SKM-1 treated with dmso at 0.1 percent for 144 hours (cell line): ENCODE measurements around the gene TUBGCP6.
A peak's percentile ranks its signal among the peaks of the same experiment; 100 is the strongest.

Experiments used
- DNase-seq: peaks from one replicate; lab custom pipeline; 2025; ENCODE audit not compliant: unreplicated experiment; lab: John Stamatoyannopoulos, UW

TUBGCP6 gene, protein sequence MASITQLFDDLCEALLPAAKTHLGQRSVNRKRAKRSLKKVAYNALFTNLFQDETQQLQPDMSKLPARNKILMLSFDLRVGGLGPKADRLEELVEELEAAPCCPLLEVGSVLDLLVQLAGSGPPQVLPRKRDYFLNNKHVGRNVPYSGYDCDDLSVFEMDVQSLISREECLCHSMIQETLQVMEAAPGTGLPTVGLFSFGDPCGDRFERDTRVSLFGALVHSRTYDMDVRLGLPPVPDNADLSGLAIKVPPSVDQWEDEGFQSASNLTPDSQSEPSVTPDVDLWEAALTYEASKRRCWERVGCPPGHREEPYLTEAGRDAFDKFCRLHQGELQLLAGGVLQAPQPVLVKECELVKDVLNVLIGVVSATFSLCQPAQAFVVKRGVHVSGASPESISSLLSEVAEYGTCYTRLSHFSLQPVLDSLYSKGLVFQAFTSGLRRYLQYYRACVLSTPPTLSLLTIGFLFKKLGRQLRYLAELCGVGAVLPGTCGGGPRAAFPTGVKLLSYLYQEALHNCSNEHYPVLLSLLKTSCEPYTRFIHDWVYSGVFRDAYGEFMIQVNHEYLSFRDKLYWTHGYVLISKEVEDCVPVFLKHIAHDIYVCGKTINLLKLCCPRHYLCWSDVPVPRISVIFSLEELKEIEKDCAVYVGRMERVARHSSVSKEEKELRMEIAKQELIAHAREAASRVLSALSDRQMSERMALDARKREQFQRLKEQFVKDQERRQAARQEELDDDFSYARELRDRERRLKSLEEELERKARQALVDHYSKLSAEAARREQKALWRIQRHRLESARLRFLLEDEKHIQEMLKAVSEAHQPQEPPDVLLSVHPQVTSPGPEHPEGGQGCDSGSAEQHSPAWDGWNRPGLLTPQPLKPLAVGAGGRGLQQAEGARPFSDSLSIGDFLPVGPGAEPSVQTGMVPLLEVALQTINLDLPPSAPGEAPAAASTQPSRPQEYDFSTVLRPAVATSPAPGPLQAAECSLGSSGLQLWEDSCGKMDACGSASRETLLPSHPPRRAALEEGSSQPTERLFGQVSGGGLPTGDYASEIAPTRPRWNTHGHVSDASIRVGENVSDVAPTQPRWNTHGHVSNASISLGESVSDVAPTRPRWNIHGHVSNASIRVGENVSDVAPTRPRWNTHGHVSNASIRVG (N-terminal part only)

DNA sequence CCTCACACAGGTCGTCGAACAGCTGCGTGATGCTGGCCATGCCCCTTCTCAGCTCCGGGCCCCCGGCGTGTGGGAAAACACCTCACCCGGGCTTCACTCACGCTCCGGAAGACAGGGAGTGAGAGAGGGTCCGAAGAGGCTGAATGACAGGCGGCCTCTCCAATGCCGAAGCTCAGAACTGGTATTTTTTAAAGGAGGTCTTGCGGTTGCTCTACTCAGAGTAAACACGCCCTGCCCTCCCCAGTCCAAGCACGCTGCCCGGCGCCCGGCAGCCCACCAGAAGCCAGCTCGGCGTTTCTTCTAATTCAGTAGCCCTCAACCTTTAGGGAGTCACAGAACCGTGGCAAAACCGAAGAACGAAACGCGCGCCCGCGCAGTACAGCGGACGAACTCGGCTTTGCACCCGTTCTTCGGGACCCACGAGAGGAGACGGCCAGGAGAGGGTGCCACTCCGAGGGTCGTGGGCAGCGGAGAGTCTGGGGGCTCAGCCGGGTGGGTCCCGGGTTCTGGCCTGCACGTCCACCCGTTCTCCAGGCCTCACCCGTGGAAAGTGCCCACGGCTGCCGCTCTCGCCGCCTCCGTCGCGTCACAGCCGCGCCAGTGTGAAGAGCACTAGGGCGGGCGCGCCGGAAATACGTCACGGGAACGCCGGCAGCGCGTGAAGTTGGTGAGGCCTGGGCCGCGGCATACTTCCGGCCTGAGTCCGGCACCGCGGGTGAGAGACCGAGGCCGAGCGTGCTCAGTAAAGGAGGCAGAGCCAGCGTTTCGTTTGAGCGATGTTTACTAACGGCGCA is at the start of gene TUBGCP6:
TSS of gene TUBGCP6 (minus strand) at position 604 of the 794 bp plus-strand sequence. CDS start at position 40, 564 bp downstream.
- peak; percentile 88 for DNase-seq

DNA sequence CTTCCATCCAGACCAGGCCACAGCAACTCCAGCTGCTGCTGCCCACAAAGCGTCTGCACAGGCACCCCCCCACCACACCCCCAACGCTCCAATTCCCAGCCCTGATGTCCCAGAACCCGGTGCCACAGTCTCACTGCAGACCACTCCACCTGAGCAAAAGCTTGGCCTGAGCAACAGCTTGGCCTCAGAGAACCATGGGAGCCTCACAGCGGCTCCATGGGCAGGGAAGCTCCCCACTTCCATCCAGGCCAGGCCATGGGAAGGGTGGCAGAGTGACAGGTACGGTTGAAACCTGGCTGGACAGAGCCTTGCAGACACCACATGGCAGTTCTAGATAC is 49.5 kb upstream of the TUBGCP6 start:
- no peak for DNase-seq

DNA sequence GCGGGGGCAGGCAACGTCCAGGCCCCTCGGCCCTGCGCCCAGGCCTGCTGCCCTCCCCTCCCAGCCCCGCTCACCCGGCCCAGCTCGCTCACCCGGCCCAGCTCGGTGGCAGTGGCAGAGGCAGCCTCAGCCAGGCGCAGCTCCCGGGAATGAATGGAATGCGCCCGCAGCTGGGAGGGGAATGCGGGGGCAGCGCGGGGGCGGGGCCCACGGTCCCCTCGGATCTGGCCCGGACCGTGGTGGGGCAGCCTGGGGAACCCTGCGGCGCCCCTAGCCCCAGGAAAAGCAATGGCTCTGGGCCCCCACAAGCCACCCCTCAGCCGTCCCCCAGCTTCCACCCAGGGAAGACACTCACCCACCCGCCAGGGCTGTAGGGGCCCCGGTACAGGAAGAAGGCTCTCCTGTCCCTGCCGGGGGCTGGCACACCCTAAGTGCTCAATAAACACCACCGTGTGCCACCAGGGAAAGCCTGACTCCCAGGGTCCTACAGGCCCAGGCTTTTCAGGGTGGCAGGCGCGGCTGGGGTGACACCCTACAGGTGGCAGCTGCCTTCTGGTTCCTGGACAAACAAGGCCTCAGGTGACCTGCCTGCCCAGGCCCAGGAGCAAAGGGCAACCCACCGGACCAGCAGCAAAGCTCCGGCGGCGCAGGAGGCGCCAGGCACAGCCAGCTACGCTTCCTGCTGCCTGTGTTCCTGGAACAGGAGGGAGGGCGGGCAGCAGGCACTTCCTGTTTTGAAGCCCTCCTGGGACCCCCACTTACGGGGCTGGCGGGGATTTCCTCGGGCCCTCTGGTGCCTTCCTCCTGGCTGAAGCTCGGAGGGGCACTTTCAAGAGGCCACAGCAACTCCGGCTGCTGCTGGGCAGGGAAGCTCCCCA is 48.9 kb upstream of the TUBGCP6 start:
- DNase-seq = no peak

DNA sequence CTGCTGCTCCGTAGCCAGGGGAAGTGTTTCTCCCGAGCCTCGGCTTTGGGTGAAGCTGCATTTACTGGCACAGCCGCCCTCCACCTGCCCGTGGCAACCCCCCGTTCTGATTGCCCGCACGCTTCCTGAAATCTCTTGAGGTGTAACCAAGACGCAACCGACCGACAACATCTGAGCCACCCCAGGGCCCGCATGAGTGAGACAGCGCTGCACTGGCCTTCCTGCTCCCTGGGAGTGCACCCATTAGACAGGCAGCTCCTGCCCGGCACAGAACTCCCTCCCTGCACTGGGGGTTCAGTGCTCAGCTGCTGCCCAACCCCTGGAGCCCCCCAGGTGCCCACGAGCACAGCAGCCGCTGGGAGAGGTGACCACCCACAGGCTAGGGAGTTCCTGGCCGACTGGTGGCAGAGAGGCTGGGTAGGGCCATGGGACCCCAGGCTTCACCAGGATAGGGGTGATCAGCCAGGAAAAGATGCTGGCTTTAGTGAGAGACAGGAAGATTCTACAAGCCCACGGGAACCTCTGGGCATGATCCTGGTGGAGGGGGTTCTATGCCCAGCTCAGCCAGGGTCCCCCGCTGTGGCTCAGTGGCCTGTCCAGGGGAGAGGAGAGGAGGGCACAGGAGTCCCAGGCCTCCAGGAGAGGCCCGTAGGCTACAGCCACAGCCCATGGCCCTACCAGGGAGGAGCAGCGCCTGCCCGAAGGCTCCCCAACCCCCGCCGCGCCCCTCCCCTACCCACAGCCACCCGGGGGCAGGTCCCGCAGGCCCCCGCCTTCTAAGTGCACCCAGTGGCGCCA is 48.0 kb upstream of the TUBGCP6 start:
- no peak for DNase-seq

DNA sequence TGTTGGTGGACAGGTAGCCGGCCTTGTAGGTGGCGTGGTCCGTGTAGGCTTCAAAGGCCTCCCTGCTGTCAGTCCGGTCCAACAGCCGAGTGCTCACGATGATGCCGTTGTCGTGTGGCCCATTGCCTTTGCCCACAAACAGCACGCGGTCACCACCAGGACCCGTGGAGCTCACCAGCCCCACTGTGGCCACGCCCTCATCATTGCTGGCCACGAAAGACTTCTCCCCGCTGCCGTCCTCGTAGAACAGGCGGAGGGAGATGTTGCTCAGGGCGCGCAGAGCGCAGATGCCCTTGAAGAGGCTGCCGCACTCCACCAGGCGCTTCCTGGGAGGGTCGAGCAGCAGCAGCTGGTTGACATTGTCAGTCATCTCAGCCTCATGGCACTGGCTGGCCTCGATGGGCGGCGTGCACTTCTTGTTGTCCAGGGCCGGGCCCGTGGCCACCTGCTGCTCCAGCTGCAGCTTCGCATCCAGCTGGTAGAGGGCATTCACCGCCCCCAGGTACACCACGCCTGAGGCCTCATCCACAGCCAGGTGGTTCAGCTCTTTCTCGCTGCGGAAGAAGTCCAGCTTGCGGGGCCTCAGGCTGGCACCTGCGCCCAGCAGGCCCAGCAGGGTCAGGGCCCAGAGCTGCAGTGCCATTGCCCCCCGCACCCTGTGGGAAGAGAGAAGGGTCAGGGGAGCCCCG is 45.3 kb upstream of the TUBGCP6 start:
- no peak for DNase-seq

DNA sequence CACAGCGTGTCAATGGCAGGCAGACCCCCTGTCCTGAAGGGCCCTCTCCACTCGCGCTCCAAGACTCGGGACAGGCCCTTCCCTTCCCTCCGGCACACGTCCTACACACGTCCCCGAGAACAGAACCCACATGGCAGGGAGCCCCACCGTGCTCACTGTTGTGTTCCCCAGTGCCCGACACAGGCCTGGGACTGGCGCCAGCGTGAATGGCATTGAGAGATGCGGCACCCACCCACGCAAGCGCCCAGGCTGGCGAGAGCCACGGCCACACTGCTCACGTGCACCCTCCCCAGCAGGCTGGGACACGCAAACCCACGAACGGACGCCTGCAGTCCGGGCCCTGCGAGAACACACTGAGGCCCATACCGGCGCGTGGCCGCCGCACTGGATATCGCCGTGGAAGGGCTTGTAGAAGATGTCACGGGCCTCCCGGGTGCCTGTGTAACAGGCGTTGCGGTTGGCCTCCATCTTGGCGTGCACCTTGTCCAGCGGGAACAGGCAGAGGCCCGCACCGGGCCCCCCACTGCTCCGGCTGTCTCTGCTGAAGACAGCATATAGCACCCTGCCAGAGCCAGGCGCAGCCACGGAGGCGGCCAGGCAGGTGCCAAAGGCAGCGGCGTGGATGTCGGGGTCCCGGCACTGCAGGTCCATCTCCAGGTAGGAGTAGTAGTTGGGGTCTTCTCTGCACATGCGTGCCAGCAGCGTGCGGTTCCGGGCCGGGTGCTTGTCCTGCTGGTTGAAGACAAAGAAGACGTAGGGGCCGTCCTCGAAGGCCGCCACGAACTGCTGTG is 44.5 kb upstream of the TUBGCP6 start:
- no peak for DNase-seq

DNA sequence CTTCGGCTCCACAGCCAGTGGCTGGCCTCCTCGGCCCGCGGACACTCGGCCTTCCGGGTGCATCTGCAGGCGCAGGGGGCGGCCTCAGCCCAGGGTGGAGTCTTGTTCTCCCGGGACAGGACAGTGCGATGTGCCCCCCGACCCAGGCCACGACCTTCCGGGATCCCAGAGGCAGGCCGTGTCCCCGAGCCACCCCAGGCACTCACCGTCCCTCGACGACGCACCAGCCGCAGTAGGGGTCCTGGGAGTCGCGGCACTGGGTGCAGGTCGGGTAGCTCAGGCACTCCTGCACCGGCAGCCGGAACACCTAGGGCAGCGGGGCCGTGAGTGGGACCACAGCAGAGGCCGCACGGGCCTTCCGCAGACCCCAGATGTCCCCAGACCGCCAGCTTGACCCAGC is 42.9 kb upstream of the TUBGCP6 start:
- no peak for DNase-seq

DNA sequence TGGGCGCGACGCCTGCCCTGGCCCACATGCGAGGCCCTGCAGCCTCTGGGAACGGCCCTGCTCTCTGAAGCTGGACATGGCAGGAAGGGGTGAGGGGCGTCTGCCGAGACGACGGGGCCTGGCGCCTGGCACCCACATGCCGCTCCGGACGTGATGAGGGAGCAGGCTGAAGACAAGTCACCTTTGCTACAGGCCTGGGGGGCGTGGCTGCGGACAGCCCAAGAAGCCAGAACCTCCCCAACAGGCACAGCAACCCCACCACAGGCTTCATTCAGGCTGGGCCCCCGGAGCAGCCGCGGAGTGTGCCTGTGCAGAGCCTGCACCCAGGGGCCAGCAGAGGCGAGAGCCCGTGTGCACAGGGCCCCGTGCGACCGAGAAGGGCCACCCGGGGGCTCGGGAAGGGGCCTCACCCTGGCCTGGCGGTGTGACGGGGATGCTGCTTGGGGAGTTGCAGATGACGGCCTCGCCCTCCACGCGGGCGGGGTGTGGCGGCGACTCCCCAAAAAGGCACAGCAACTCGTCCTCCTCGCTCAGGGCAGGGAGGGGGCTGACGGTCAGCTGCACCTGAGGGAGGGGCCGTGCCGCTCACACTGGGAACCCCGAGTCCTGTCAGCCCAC is 42.0 kb upstream of the TUBGCP6 start:
- no peak for DNase-seq

DNA sequence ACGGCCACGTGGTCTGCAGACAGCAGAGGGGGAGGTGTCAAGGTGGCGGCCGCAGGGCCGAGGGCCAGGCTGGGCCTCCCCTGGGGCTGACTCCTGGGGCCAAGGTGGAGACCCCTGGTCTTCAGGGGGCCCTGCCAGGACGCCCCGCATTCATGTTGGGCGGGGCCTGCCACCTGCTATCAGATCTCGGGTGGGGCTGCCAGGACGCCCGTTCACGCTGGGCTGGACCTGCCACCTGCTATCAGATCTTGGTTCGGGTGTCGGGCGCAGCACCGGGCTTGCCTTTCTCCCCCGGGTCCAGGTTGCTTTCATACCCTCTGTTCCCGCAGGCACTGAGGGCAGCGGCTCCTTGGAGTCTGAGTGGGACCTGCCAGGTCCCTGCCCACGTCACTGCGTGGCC is 41.5 kb upstream of the TUBGCP6 start:
- DNase-seq = no peak

DNA sequence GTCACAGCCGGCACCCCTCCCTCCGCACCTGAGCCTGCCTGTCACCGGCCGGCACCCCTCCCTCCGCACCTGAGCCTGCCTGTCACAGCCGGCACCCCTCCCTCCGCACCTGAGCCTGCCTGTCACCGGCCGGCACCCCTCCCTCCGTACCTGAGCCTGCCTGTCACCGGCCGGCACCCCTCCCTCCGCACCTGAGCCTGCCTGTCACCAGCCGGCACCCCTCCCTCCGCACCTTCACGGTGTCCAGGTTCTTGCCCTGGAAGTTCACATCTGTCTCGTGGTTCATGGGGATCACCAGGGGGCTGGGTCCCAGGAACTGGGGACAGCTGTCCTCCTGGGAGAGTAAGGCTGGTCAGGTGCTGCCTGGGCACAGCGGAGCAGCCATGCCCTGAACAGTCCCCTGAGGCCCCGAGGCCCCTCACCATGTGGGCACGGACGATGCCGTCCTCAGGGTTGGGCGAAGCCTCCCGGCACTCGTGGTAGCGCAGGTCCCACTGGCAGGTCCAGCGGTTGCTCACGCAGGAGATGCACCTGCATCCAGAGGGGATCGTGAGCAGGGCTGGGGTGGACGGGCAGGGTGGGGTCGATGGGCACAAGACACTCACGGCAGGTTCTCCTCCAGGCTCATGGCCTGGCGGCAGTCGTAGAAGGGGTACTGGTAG is 40.9 kb upstream of the TUBGCP6 start:
- DNase-seq = no peak

DNA sequence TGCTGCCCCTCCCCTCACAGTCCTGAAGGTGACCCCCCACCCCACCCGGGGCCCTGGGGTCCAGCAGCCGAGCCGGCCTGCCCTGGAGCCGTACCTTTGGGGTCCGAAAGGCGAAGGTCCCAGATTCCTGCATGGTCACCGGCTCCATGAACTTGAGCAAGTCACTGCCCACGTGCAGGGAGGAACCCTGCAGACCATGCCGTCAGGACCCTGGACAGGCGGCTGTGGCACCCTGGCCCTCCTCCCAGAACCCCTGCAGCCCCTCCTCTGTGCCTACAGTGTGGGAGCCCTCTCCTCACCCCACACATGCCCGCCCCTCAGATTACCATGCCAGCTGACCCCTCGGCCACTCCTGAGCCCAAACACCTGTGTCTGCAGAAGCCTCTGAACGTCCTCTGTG is 39.7 kb upstream of the TUBGCP6 start:
- no peak for DNase-seq

DNA sequence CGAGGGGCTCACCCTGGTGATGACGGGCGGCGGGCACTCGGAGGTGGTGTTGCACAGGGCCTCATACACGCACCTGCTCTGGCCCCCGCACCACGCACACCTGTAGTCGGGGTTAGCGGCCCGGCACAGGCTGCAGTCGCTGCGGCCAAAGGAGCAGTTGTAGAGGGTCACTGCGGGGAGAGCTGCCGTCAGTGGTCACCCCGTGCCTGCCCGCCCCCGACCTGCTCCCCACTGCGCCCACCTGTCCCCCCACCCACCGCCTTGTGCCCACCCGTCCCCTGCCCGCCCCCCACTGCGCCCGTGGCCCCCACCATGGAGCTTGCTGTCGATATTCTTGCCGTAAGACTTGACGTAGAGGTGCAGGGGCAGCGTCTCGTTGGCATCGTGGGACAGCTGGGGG is 39.0 kb upstream of the TUBGCP6 start:
- no peak for DNase-seq

DNA sequence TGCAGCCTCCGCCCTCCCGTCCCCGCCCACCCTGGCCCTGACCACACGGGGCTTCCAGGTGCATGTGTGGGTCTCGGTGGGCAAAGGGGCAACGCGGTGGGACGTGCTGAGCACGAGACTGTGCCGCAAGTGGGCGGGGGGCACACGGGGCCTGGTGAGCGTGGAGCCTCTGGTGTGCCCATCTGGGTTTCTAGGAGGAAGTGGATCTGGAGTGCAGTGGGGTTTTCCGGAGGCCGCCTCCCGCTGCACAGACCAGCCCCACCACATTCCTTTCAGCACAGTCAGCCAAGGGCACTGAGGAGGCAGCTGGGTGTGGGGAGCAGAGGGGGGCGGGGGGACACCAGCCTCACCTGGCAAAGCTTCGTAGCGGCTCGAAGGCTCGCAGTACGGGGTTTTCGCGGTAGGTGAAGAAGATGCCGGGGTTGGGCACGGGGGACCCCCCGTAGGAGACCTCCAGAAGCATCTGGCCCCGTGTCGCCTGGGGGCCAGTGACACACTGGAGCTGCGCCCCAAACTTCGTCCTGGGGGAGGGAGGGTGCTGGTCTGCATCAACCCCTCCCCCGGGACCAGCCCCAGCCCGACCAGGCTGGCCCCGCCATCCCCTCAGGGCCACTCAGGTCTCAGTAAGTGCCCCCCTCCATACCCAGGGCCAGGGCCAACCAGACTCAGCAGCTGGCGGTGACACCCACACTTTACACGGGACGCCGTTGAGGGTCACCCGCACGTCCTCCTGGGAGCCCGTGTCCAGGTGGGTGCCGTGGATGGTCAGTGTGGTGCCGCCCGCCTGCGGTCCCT is 37.7 kb upstream of the TUBGCP6 start:
- no peak for DNase-seq

DNA sequence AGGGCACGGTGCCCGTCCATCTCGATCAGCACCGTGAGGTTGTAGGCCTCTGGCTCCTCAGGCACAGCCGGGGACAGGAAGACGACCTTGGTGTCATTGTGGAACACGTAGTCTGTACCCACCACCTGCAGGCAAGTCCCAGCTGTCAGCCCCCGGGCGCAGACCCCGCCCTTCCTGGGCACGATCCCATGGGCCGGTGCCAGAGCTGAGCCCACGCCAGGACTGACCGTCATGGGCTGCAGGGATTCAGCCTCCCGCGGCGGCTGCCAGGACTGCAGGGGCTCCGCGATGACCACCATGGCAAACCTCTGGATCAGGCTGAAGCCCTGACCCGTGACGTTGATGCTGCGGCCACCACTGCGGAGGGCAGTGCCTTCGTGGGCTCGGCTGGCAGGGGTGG is 37.1 kb upstream of the TUBGCP6 start:
- no peak for DNase-seq

DNA sequence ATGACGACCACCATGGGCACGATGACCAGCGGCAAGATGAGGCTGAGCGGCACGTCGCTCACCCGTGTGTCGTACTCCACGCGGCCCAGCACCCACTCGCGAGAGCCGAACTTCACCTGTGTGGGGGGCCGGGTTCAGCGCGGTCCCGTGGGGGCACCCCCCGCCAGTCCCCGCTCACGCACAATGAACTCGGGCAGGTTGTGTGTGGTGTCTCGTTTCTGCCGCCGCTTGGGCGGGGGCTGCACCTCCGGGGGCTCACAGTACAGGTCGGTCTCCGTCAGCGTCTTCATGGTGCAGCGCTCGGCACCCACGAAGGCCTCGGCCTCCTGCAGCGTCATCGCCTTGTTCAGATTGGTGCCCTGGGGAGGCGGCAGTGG is 36.5 kb upstream of the TUBGCP6 start:
- no peak for DNase-seq
